ENCODE data around the gene GINS2.

The GINS2 gene

GRCh38 chr16:85639529-85640253, 49.1 kb downstream of the GINS2 start:
- no peak for DNase-seq (ENCODE audit: low spot score)

- no peak for DNase-seq (ENCODE audit: low spot score)
Measured at GRCh38 chr16:85638695-85639409, 49.9 kb downstream of the GINS2 start.

GRCh38 chr16:85637808-85638647, 50.7 kb downstream of the GINS2 start:
- DNase-seq (ENCODE audit: low spot score): no peak

- no peak for DNase-seq (ENCODE audit: low spot score)
Measured at GRCh38 chr16:85637061-85637807, 51.5 kb downstream of the GINS2 start.

GRCh38 chr16:85636234-85636812, 52.4 kb downstream of the GINS2 start:
- no peak for DNase-seq (ENCODE audit: low spot score)

GRCh38 chr16:85635545-85636140, 53.1 kb downstream of the GINS2 start:
- no peak for DNase-seq (ENCODE audit: low spot score)

- no peak for DNase-seq (ENCODE audit: low spot score)
Measured at GRCh38 chr16:85634747-85635544, 53.8 kb downstream of the GINS2 start.

GRCh38 chr16:85633888-85634287, 54.9 kb downstream of the GINS2 start:
- DNase-seq (ENCODE audit: low spot score): no peak

- no peak for DNase-seq (ENCODE audit: low spot score)
Measured at GRCh38 chr16:85633438-85633743, 55.4 kb downstream of the GINS2 start.

- no peak for DNase-seq (ENCODE audit: low spot score)
Measured at GRCh38 chr16:85632709-85633437, 55.9 kb downstream of the GINS2 start.

GRCh38 chr16:85631802-85632393, 56.9 kb downstream of the GINS2 start:
- no peak for DNase-seq (ENCODE audit: low spot score)

- DNase-seq (ENCODE audit: low spot score): no peak
Measured at GRCh38 chr16:85631230-85631629, 57.5 kb downstream of the GINS2 start.

- DNase-seq (ENCODE audit: low spot score): no peak
Measured at GRCh38 chr16:85629853-85630252, 58.9 kb downstream of the GINS2 start.

GRCh38 chr16:85629326-85629725, 59.4 kb downstream of the GINS2 start:
- no peak for DNase-seq (ENCODE audit: low spot score)

- no peak for DNase-seq (ENCODE audit: low spot score)
Measured at GRCh38 chr16:85628645-85629044, 60.1 kb downstream of the GINS2 start.

GRCh38 chr16:85628265-85628556, 60.5 kb downstream of the GINS2 start:
- DNase-seq (ENCODE audit: low spot score): no peak

- DNase-seq (ENCODE audit: low spot score): no peak
Measured at GRCh38 chr16:85627526-85628264, 61.1 kb downstream of the GINS2 start.

- no peak for DNase-seq (ENCODE audit: low spot score)
Measured at GRCh38 chr16:85627089-85627488, 61.7 kb downstream of the GINS2 start.
